Retinal pigment epithelial cell (primary cell): Measurements from ENCODE around the gene AGAP1.

Experiments
- DNase-seq: peaks from one replicate; pipeline ENCODE4 v3.0.0-alpha.2; 2010; ENCODE audit warnings: low read depth
- H3K4me3 ChIP-seq: 2 replicates; pipeline ENCODE4 v1.5.1; 2011; ENCODE audit warnings: mild to moderate bottlenecking, low read length, control low read depth, moderate library complexity
- TF ChIP-seq, protein P1 (sequence below): conservative IDR thresholded peaks from 2 replicates; pipeline ENCODE4 v1.5.1; 2011; ENCODE audit warnings: low read depth, low read length, control low read depth, inconsistent platforms

The AGAP1 gene

GRCh38 chr2:235839226-235839625 lies 345.4 kb downstream of the AGAP1 start:
- no peak for DNase-seq
- H3K4me3 ChIP-seq: no peak overlapping the region
- TF ChIP-seq, protein P1, sequence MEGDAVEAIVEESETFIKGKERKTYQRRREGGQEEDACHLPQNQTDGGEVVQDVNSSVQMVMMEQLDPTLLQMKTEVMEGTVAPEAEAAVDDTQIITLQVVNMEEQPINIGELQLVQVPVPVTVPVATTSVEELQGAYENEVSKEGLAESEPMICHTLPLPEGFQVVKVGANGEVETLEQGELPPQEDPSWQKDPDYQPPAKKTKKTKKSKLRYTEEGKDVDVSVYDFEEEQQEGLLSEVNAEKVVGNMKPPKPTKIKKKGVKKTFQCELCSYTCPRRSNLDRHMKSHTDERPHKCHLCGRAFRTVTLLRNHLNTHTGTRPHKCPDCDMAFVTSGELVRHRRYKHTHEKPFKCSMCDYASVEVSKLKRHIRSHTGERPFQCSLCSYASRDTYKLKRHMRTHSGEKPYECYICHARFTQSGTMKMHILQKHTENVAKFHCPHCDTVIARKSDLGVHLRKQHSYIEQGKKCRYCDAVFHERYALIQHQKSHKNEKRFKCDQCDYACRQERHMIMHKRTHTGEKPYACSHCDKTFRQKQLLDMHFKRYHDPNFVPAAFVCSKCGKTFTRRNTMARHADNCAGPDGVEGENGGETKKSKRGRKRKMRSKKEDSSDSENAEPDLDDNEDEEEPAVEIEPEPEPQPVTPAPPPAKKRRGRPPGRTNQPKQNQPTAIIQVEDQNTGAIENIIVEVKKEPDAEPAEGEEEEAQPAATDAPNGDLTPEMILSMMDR: no peak

DNA sequence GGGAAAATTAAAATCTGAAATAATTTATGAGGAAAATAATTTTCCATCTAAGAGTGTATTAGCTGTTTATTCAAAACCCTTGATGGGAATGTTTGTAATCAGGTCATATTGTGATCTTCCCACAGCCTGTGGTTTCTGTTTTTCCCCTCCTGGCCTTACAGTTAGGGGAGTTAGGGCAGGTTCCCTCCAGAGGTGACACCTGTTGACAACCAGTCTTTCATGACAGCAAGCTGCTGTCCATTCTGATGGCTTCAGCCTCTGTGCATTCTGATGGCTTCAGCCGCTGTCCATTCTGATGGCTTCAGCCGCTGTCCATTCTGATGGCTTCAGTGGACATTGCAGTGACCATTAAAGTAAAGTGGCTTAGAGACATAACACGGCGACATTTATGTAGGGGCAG lies 346.1 kb downstream of the AGAP1 start:
- DNase-seq: no peak

DNA sequence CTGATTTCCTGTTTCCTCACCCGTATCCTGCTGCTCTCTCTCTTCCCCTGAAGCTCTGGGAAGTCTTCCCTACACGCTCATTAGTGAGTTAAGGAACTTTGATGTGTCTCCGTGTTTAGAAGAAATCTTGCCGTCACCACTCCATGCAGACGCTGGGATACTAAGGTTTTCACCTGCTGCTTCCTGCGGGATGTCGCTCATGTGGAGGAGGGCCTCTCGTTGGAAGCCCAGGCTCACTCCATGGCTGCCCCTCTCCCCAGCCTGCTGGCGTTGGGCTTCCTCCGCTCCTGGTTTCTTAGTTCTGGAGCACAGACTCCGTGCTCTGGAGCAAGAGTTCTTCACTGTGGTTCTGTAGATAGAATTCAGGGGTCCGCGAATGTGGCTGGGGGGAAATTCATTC lies 348.0 kb downstream of the AGAP1 start:
- TF ChIP-seq, protein P1: no peak
- no peak overlapping the region for H3K4me3 ChIP-seq
- DNase-seq: no peak

More for the DNA sequence above, 346.1 kb downstream of the AGAP1 start:
- no peak overlapping the region for H3K4me3 ChIP-seq
- TF ChIP-seq, protein P1: no peak

GRCh38 chr2:235842941-235843340 lies 349.1 kb downstream of the AGAP1 start:
- no peak for DNase-seq
- TF ChIP-seq, protein P1: no peak
- no peak overlapping the region for H3K4me3 ChIP-seq

- no peak for DNase-seq
- H3K4me3 ChIP-seq: no peak overlapping the region
- TF ChIP-seq, protein P1: no peak
Observed at GRCh38 chr2:235843591-235844395, 349.9 kb downstream of the AGAP1 start.

GRCh38 chr2:235844561-235844960 lies 350.7 kb downstream of the AGAP1 start:
- DNase-seq: no peak
- no peak overlapping the region for H3K4me3 ChIP-seq
- TF ChIP-seq, protein P1: no peak

GRCh38 chr2:235845245-235845644 lies 351.4 kb downstream of the AGAP1 start:
- no peak overlapping the region for H3K4me3 ChIP-seq
- no peak for DNase-seq
- TF ChIP-seq, protein P1: no peak
